HCT116 (cell line): ENCODE results near the gene CAVIN1.

ENCODE experiments used
- CTCF ChIP-seq, 3 experiments: fragments of 200-600 bp in 1 of 3; sonication (generic) in 1 of 3; IDR thresholded peaks in 2 of 3; conservative IDR thresholded peaks in 1 of 3; 2 replicates each; pipeline ENCODE4 v1.5.1; 2012 to 2017; ENCODE audit warnings: low read depth in 2 of 3, low read length in 2 of 3, antibody characterized with exemption in 1 of 3, borderline replicate concordance in 1 of 3, control low read depth in 1 of 3, mild to moderate bottlenecking in 1 of 3, mixed read lengths in 1 of 3, mixed run types in 1 of 3, moderate library complexity in 1 of 3; ENCODE audit not compliant: insufficient read depth in 1 of 3
- EZH2 ChIP-seq: fragments of 200-600 bp; sonication (generic); IDR thresholded peaks from 2 replicates; pipeline ENCODE4 v1.6.1; 2017; ENCODE audit warnings: antibody characterized with exemption, mixed run types
- EZH2phosphoT487 ChIP-seq: fragments of 200-600 bp; IDR thresholded peaks from 2 replicates; pipeline ENCODE4 v1.6.1; 2018; ENCODE audit warnings: antibody characterized with exemption, borderline replicate concordance
- MAX ChIP-seq: IDR thresholded peaks from 2 replicates; pipeline ENCODE4 v1.6.1; 2012
- POLR2A ChIP-seq: IDR thresholded peaks from 2 replicates; pipeline ENCODE4 v1.7.0; 2011; ENCODE audit warnings: borderline replicate concordance; ENCODE audit not compliant: insufficient read depth, insufficient read length; ENCODE audit errors: extremely low read depth
- REST ChIP-seq: IDR thresholded peaks from 2 replicates; pipeline ENCODE4 v1.6.1; 2012; ENCODE audit warnings: low read depth

- TF ChIP-seq MAX (no peak), POLR2A (no peak), REST (no peak), EZH2 (no peak), CTCF (IDR thresholded peaks at IDR 0.05 in 2 of 3, conservative IDR thresholded peaks at IDR 0.05 in 1 of 3; ENCODE audit: borderline replicate concordance in 1 of 3, insufficient read depth in 1 of 3, low read depth in 2 of 3, low read length in 2 of 3) (no peak), EZH2phosphoT487 (no peak)
These were observed 40.9 kb upstream of the CAVIN1 start for GRCh38 chr17:42463976-42464400.
